Tibial nerve (tissue), 3 donors: ENCODE data around the gene RASIP1.

Experiments
- POLR2A ChIP-seq, 2 donors: fragments of 450-650 bp; IDR thresholded peaks; one replicate each; pipeline ENCODE4 v1.6.1; 2017; ENCODE audit warnings: antibody characterized with exemption in 2 of 2, mild to moderate bottlenecking in 2 of 2, moderate library complexity in 2 of 2
- TF ChIP-seq, protein P1 (sequence below), 5 experiments: fragments of 200-600 bp in 3 of 5; fragments of 450-650 bp in 2 of 5; sonication (generic) in 3 of 5; IDR thresholded peaks; one replicate each; pipeline ENCODE4 v1.5.1; 2016 to 2019; ENCODE audit warnings: antibody characterized with exemption in 5 of 5, mild to moderate bottlenecking in 3 of 5, moderate library complexity in 2 of 5

DNA sequence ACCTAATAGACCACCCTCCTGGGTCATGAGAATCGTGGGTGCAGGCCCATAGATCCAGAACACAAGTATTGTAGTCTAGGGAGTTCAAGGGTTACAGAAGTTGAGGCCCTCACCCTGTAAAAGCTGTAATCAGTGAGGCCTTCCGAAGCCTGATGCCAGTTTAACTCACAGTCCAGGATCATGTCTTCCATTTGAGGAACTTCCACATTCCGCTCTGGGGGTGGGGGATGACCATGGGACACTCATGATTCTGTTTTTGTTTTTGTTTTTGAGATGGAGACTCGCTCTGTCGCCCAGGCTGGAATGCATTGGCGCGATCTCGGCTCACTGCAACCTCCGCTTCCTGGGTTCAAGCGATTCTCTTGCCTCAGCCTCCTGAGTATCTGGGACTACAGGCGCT, 1.7 kb upstream of the RASIP1 start:
- TF ChIP-seq, protein P1, sequence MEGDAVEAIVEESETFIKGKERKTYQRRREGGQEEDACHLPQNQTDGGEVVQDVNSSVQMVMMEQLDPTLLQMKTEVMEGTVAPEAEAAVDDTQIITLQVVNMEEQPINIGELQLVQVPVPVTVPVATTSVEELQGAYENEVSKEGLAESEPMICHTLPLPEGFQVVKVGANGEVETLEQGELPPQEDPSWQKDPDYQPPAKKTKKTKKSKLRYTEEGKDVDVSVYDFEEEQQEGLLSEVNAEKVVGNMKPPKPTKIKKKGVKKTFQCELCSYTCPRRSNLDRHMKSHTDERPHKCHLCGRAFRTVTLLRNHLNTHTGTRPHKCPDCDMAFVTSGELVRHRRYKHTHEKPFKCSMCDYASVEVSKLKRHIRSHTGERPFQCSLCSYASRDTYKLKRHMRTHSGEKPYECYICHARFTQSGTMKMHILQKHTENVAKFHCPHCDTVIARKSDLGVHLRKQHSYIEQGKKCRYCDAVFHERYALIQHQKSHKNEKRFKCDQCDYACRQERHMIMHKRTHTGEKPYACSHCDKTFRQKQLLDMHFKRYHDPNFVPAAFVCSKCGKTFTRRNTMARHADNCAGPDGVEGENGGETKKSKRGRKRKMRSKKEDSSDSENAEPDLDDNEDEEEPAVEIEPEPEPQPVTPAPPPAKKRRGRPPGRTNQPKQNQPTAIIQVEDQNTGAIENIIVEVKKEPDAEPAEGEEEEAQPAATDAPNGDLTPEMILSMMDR (IDR thresholded peaks at IDR 0.05): no peak
- TF ChIP-seq POLR2A (IDR thresholded peaks at IDR 0.05): no peak
